Measurements from ENCODE around the gene GPR17.

Gene GPR17

DNA sequence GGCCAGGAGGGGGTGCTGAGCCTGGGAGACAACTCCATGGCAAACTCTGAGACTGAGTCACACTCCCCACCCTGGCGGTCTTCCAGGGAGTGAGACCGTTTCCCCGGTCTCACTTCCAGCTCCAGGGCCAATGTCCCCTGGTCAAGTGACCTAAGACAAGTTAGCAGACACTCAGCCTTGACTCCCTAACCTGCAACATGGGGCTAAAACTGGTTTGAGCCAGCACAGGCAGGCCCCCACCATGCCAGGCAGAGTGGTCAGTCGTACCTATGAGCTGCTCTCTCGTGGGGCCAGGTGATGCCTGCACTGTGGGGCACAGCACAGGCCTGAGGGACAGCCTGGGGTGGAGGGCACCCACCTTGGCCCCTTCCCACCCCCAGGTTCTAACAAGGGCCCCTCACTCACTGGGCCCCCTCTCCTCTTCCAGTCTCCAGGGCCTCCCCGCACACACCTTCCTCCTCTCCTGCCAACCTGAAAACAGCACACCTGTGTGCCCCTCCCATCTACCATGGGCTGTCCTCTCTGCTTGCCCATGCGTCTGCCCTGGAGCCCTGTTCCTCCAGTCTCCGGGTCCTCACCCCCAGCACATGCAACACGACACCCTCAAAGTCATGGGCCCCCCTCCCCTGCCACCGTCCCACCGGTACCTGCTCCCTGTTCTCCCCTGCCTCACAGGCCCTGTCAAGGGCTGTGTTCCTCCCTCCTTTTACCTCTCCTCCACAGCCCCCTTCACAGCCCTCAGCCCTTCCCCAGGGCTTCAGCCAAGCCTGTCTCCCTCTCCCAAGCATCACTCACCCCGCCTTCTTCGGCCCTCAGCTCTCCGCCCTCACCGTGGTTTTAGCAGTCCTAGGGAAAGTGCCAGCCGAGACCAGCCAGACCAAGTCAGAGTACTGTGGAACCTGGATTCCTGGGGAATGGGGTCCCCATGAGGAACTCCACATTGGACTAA is 1.6 kb downstream of the GPR17 start:
- DNase-seq: no peak
- TF ChIP-seq, protein P1, sequence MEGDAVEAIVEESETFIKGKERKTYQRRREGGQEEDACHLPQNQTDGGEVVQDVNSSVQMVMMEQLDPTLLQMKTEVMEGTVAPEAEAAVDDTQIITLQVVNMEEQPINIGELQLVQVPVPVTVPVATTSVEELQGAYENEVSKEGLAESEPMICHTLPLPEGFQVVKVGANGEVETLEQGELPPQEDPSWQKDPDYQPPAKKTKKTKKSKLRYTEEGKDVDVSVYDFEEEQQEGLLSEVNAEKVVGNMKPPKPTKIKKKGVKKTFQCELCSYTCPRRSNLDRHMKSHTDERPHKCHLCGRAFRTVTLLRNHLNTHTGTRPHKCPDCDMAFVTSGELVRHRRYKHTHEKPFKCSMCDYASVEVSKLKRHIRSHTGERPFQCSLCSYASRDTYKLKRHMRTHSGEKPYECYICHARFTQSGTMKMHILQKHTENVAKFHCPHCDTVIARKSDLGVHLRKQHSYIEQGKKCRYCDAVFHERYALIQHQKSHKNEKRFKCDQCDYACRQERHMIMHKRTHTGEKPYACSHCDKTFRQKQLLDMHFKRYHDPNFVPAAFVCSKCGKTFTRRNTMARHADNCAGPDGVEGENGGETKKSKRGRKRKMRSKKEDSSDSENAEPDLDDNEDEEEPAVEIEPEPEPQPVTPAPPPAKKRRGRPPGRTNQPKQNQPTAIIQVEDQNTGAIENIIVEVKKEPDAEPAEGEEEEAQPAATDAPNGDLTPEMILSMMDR (IDR thresholded peaks at IDR 0.05; ENCODE audit: low read depth, low read length): no peak
- H3K27me3 ChIP-seq: no peaks in the 10 kb centered on the region
- H3K4me3 ChIP-seq (ENCODE audit: low read depth, low read length): no peak overlapping the region
- peaks cover 8% of the 10 kb centered on the region for H3K4me1 ChIP-seq
- no peaks in the 10 kb centered on the region for H3K9me3 ChIP-seq
- H3K36me3 ChIP-seq: no peaks in the 10 kb centered on the region

DNA sequence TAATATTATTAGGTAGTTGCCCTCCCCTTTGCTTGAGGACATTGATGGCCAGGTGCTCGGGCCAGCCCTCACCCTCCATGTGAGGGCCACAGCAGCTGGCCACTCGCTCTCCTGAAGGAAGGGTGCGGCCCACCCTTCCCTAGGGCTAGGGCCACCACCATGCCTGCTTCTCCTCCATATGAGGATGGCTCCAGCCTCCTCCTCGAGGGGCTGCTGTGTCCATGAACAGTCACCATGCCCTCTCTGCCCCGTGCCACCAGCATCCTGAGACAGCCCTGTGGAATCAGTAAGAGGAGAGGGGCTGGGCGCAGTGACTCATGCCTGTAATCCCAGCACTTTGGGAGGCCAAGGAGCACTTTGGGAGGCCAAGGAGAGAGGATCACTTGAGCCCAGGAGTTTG is 2.4 kb downstream of the GPR17 start:
- Histone ChIP-seq H3K27me3 (no peaks in the 10 kb centered on the region), H3K4me1 (peaks cover 12% of the 10 kb centered on the region), H3K4me3 (ENCODE audit: low read depth, low read length) (no peak overlapping the region), H3K36me3 (no peaks in the 10 kb centered on the region), H3K9me3 (no peaks in the 10 kb centered on the region)
- no peak for DNase-seq
- TF ChIP-seq, protein P1 (IDR thresholded peaks at IDR 0.05; ENCODE audit: low read depth, low read length): no peak

DNA sequence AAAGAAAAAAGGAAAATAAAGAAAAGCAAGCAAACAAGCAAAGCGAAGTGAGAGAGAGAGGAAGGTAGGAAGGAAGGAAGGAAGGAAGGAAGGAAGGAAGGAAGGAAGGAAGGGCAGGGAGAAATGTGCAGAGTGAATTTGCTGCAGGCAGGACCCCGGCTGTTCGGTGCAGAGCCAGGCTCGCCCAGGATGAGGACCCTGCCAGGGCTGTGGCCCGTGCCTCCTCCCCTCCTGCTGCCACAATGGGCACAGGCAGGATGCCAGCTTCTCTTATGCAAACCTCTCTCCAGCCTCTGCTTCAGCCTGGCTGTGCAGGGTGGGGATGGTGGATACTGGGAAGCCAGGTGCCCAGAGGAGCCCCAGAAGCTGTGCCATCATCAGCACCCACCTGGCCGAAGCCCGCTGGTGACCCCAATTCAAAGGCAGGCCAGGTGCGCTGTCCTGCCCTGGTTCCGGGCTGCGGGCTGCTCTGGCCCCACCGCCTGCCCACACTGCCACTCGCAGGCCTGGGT is 3.2 kb downstream of the GPR17 start:
- H3K4me3 ChIP-seq (ENCODE audit: low read depth, low read length): no peak overlapping the region
- no peaks in the 10 kb centered on the region for H3K9me3 ChIP-seq
- DNase-seq: no peak
- H3K27me3 ChIP-seq: no peaks in the 10 kb centered on the region
- peaks cover 12% of the 10 kb centered on the region for H3K4me1 ChIP-seq
- H3K36me3 ChIP-seq: no peaks in the 10 kb centered on the region
- TF ChIP-seq, protein P1 (IDR thresholded peaks at IDR 0.05; ENCODE audit: low read depth, low read length): no peak

DNA sequence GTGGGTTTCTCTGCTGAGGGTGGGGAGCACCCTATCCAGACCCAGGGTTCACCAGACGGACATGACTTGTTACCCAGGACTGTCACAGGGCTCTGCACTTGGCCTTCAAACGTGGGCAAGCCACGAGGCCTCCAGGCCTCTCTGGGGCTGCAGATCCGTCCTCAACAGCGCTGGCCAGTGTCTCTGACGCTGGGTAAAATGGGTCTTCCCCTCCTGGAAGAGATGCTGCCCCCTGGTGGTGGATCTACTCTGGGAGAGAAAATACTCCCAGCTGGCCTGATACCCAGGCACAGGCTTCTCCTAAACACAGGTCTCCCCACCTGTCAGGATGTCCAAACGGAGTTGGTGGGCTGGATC is 3.7 kb downstream of the GPR17 start:
- DNase-seq: peak; percentile 84
- TF ChIP-seq, protein P1 (IDR thresholded peaks at IDR 0.05; ENCODE audit: low read depth, low read length): peak; percentile 71
- no peaks in the 10 kb centered on the region for H3K27me3 ChIP-seq
- H3K4me1 ChIP-seq: peaks cover 12% of the 10 kb centered on the region
- no peaks in the 10 kb centered on the region for H3K36me3 ChIP-seq
- no peak overlapping the region for H3K4me3 ChIP-seq (ENCODE audit: low read depth, low read length)
- no peaks in the 10 kb centered on the region for H3K9me3 ChIP-seq

DNA sequence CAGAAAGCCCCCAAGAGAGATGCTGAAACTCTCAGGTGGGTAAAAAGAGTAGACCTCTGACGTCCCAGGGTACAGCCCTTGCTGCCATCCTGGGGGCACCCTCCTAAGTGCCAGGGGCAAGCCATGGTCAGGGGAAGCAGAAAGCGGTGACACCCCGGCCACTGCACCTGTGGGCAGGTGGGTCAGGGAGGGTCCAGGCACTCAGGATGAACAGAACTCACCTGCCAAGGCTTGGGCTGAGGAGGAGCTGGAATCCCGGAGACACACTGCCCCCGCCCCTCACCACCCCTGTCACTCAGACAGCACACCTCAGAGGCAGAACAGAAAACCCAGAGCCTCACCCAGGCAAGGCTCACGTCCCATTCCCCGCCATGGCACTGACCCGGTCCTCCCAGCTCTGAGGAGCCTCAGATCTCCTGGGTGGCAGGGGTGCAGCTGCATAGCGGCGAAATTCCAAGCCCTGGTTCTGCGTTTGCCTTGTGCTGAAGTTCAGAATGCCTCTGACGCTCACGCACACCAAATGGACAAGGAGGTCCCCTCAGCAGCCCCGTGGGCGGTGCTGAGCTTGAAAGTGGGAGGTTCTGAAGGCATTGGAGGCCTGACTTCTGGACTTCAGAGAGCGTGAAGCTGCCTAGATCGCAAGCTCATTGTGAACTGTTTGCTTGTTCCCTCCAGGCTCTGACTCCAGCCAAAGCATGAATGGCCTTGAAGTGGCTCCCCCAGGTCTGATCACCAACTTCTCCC is 4.3 kb downstream of the GPR17 start:
- Histone ChIP-seq H3K36me3 (no peaks in the 10 kb centered on the region), H3K4me3 (ENCODE audit: low read depth, low read length) (no peak overlapping the region), H3K27me3 (no peaks in the 10 kb centered on the region), H3K9me3 (no peaks in the 10 kb centered on the region), H3K4me1 (peaks cover 12% of the 10 kb centered on the region)
- TF ChIP-seq, protein P1 (IDR thresholded peaks at IDR 0.05; ENCODE audit: low read depth, low read length): no peak
- DNase-seq: no peak

Measured in BE2C (cell line).